Muscle layer of duodenum (tissue), 2 donors: ENCODE data around the gene TM9SF3.

Experiments used
- H3K27ac ChIP-seq: one replicate; pipeline ENCODE4 v1.7.0; 2013; ENCODE audit warnings: mild to moderate bottlenecking, low read length
- H3K27me3 ChIP-seq: one replicate; pipeline ENCODE4 v1.7.0; 2013; ENCODE audit warnings: low read depth, mild to moderate bottlenecking, control low read depth, low read length
- H3K36me3 ChIP-seq, 2 donors: one replicate each; pipeline ENCODE4 v1.7.0; 2013; ENCODE audit warnings: low read length in 2 of 2, control low read depth in 1 of 2, mild to moderate bottlenecking in 1 of 2; ENCODE audit not compliant: insufficient read depth in 2 of 2, control insufficient read depth in 1 of 2
- H3K4me1 ChIP-seq, 2 donors: one replicate each; pipeline ENCODE4 v1.7.0; 2013; ENCODE audit warnings: low read length in 2 of 2, mild to moderate bottlenecking in 2 of 2, control low read depth in 1 of 2, moderate library complexity in 1 of 2; ENCODE audit not compliant: insufficient read depth in 2 of 2, control insufficient read depth in 1 of 2
- H3K4me3 ChIP-seq, 2 donors: one replicate each; pipeline ENCODE4 v1.7.0; 2013; ENCODE audit warnings: low read length in 2 of 2, low read depth in 1 of 2, mild to moderate bottlenecking in 1 of 2
- H3K9me3 ChIP-seq, 2 donors: one replicate each; pipeline ENCODE4 v1.7.0; 2013; ENCODE audit warnings: low read length in 2 of 2, control low read depth in 1 of 2, mild to moderate bottlenecking in 1 of 2; ENCODE audit not compliant: control insufficient read depth in 1 of 2
- donor health status: healthy.

The TM9SF3 gene

DNA sequence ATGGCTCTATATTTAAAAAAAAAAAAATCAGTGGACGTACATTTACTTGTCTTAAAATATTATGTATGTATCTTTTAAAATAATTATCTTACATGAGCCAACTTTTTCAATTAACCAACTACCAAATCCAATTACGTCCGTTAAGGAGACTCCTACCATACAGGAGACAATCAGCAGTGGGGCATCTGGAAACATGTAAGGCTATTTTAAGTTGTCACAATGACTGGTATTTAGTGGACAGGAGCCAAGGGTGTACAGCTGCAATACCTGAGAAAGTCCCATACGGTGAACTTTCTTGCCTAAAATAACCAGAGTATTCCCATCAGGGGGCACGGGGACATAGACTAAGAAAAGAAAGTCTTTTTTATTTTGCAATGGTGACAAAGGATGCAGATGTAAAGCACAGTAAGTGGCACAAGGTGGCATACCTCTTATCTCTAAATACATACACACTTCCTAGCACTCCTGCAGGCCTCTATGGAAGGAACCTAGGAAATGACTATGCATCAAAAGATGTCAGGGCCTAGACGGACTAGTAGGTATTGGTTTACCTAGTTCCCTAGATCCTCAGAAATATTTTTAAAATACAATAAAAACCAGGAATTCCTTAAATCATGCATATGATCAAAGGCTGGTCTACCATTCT is 57.1 kb downstream of the TM9SF3 start:
- Histone ChIP-seq H3K36me3 (peaks cover 41 to 50% of the 10 kb centered on the region in 2 donors), H3K27me3 (no peaks in the 10 kb centered on the region), H3K4me3 (no peak overlapping the region), H3K9me3 (no peaks in the 10 kb centered on the region), H3K4me1 (peaks cover 0 to 5% of the 10 kb centered on the region in 2 donors), H3K27ac (no peak overlapping the region)

DNA sequence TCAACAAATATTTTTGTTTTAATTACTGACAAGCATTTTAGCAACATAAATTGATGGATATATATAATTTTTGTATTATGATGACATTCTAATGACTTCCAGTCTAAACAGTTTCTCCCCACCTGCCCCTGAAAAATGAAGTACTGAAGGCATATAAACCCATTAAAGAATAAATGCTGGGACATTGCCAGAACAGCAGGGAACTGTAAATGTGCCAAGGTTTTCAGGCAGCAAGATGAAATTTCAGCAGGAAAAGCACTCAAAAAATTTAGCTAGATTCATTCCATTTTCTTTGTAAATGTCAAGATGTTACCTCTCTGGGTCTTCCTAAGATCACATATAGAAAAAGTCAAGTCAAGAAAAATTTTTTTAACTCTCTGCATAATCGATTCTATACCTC is 62.1 kb downstream of the TM9SF3 start:
- no peaks in the 10 kb centered on the region for H3K27me3 ChIP-seq
- peaks cover 41 to 63% of the 10 kb centered on the region in 2 donors for H3K36me3 ChIP-seq
- no peak overlapping the region for H3K4me3 ChIP-seq
- H3K9me3 ChIP-seq: no peaks in the 10 kb centered on the region
- peaks cover 0 to 2% of the 10 kb centered on the region in 2 donors for H3K4me1 ChIP-seq
- H3K27ac ChIP-seq: no peak overlapping the region

- H3K36me3 ChIP-seq: peaks cover 11 to 22% of the 10 kb centered on the region in 2 donors
- peaks cover 0 to 22% of the 10 kb centered on the region in 2 donors for H3K4me1 ChIP-seq
- no peaks in the 10 kb centered on the region for H3K27me3 ChIP-seq
- no peak overlapping the region for H3K27ac ChIP-seq
- no peaks in the 10 kb centered on the region for H3K9me3 ChIP-seq
- H3K4me3 ChIP-seq: no peak overlapping the region
Measured at GRCh38 chr10:96517284-96517683, 69.5 kb downstream of the TM9SF3 start.

- Histone ChIP-seq H3K36me3 (peaks cover 9 to 12% of the 10 kb centered on the region in 2 donors), H3K27ac (no peak overlapping the region), H3K27me3 (no peaks in the 10 kb centered on the region), H3K4me1 (peaks cover 0 to 22% of the 10 kb centered on the region in 2 donors), H3K4me3 (no peak overlapping the region), H3K9me3 (no peaks in the 10 kb centered on the region)
Measured at GRCh38 chr10:96516337-96516736, 70.5 kb downstream of the TM9SF3 start.

DNA sequence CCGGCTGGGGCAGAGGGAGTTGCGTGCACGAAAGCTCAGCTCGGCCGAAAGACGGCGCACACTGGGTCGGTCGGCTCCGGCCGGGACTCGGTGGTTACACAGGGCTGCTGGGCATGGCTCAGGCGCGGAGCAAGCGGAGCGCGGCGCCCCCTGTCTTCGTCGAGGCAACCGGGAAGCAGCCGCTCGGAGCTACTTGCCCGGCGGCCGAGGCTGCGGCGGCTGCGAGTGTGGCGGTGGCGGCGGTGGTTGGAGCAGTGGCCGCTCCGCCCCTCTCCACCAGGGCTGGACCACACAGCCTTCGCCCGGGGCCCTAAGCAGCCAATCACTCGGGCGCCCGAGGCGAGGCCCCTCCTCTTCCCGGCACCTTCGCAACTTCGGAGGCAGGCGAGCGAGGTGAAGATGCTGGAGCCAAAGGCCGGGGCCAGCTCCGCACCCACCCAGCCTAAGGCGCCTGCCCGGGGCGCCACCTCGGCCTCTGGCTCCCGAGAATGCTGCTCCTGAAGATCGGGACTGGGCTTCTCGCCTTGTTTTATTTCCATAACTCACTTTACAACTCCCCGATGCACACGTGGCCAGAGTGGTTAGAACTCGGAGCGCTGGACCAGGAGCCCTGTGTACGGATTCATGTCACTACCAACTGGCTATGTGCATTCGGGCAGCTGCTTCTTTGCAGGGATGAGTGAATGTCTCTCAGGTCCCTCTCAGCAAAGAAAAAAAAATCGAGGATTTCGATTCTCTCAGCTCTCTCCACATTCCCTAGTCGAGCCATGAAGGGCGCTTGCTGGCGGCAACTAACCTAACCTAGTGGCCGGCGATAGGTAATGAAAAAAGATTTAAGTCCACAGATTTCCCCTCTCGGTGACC is 72.9 kb downstream of the TM9SF3 start, which contains the start of gene TLL2:
Gene TLL2 (minus strand): TSS at position 229 of the 864 bp plus-strand sequence. CDS start 241 bp downstream, outside the sequence.
- peaks cover 0 to 22% of the 10 kb centered on the region in 2 donors for H3K4me1 ChIP-seq
- no peaks in the 10 kb centered on the region for H3K9me3 ChIP-seq
- H3K27me3 ChIP-seq: no peaks in the 10 kb centered on the region
- no peak within 1 kb of the TSS for H3K27ac ChIP-seq
- peak within 1 kb of the TSS; percentile 47 to 78 for H3K4me3 ChIP-seq
- H3K36me3 ChIP-seq: no peaks in the 10 kb centered on the region

- Histone ChIP-seq H3K27ac (no peak overlapping the region), H3K36me3 (no peaks in the 10 kb centered on the region), H3K27me3 (no peaks in the 10 kb centered on the region), H3K9me3 (no peaks in the 10 kb centered on the region), H3K4me3 (peak overlapping the region; percentile 47 to 78), H3K4me1 (peaks cover 0 to 22% of the 10 kb centered on the region in 2 donors)
Measured at GRCh38 chr10:96513305-96513697, 73.5 kb downstream of the TM9SF3 start.

- H3K9me3 ChIP-seq: no peaks in the 10 kb centered on the region
- H3K36me3 ChIP-seq: no peaks in the 10 kb centered on the region
- no peak overlapping the region for H3K27ac ChIP-seq
- peak overlapping the region; percentile 47 to 78 for H3K4me3 ChIP-seq
- H3K4me1 ChIP-seq: peaks cover 0 to 22% of the 10 kb centered on the region in 2 donors
- H3K27me3 ChIP-seq: no peaks in the 10 kb centered on the region
Measured at GRCh38 chr10:96512524-96513304, 74.1 kb downstream of the TM9SF3 start.

- Histone ChIP-seq H3K27ac (no peak overlapping the region), H3K9me3 (no peaks in the 10 kb centered on the region), H3K4me1 (peaks cover 0 to 22% of the 10 kb centered on the region in 2 donors), H3K27me3 (no peaks in the 10 kb centered on the region), H3K4me3 (no peak overlapping the region), H3K36me3 (no peaks in the 10 kb centered on the region)
Measured at GRCh38 chr10:96511044-96511945, 75.5 kb downstream of the TM9SF3 start.

DNA sequence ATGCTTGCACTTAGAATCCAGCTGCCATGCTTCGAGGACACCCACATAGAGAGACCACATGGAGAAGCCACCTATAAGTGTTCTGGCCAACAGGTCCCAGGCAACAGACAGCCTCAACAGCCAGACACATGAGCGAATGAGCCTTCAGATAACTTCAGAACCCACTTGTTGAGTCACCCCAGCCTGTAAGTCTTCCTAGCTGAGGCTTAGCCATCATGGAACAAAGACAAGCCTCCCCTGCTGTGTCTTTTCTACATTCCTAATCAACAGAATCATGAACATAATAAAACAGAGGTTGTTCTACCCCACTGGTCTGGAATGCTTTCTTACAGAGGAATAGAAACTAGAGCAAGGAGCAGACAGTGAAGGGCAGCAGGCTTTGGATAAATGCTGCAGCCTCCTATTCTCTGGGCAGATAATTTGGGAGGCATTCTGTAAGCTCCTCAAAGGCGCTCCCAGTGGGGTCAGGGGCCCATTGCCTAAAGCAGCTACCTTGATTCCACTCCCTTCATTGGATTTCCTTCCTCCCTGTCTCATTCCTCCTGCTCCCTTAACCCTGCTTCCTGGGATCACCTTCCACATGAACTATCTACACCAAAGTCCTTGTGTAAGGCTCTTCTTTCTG is 77.7 kb downstream of the TM9SF3 start:
- Histone ChIP-seq H3K36me3 (no peaks in the 10 kb centered on the region), H3K27ac (no peak overlapping the region), H3K27me3 (no peaks in the 10 kb centered on the region), H3K9me3 (no peaks in the 10 kb centered on the region), H3K4me1 (peaks cover 0 to 19% of the 10 kb centered on the region in 2 donors), H3K4me3 (no peak overlapping the region)

GRCh38 chr10:96507044-96507443 is 79.8 kb downstream of the TM9SF3 start:
- no peaks in the 10 kb centered on the region for H3K9me3 ChIP-seq

More at GRCh38 chr10:96507044-96507443, 79.8 kb downstream of the TM9SF3 start:
- Histone ChIP-seq H3K4me1 (no peaks in the 10 kb centered on the region), H3K36me3 (no peaks in the 10 kb centered on the region), H3K4me3 (no peak overlapping the region), H3K27me3 (no peaks in the 10 kb centered on the region), H3K27ac (no peak overlapping the region)
